Iris pigment epithelial cell (primary cell): Measurements from ENCODE around the gene CMKLR1.

Experiments used
- DNase-seq: peaks from one replicate; pipeline ENCODE4 v3.0.0-alpha.2; 2011; ENCODE audit warnings: low read depth

The CMKLR1 gene

GRCh38 chr12:108315486-108316105 is 23.5 kb downstream of the CMKLR1 start:
- no peak for DNase-seq

DNA sequence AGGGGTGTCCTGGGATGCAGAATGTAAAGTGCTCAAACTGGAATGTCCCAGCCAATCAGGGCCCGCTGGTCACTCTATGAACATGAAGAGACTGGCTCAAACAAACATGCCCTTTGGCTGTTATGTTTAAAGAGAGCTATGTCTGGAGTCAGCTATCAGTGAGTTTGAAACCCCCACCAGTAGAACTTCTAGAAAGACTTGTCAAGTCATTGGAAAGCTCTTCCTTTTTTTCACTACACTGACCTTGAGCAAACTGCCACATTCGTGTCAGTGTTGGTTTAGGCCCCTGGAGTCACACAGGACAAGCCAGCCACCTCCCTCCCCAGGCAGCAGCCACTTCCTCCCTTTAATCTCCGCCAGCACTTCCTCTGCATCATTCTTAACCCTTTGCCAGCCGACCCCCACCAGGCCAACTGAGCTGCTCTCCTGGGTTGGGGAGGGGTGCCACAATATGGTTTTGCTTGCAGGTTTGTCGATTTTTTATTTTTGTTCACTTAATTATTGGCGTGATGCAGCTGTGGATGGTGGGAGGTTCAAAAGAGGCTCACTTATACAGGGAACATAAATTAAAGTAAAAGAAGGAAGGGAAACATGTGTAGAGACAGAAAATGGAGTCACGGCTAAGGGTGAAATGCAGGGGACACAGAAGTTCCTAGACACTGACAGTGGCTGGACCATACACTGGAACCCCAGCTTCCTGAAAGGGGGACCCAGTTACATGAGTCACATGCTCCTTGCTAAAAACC is 25.3 kb downstream of the CMKLR1 start:
- DNase-seq, result no peak

DNA sequence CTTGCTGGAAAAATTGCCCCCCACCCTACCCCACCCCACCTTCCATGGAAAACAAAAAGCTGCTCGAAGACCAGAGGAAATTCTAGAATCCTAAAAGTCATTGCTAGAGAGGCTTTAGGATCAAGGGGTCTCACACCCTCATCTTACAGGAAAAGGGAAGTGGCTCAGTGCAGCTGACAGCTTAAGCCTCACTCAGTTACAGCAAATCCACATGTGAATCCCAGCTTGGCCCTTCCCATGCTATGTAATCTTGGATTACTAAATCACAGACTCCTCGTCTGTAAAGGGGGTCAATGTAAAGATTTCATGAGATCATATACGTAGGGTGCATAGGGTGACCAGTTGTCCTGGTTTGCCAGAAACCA is 25.9 kb downstream of the CMKLR1 start:
- DNase-seq, result no peak

DNA sequence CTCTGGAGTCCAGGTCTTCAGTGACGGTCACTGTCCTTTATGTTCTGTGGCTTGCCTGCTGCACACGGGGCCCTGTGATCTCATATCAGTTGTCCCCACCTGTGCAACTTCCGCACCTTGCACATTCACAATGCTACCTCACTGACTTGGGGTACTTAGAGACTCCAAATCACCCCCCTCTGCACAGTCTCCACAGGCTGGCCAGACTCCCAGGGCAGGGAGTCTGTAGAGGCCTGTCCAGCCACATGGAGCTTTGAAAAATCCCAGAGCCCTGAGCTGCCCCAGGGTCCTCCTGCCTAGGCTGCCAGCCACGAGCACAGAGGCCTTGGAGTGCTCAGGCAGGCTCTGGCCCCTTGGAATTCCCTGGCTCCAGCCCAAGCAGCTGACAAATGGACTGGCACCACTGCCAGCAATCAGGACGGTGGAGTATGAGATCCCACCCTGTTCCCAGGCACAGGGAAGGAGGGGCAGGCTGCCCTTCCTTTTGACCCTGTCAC is 26.4 kb downstream of the CMKLR1 start:
- DNase-seq, result no peak

- no peak for DNase-seq
Measured at GRCh38 chr12:108312073-108312659, 26.9 kb downstream of the CMKLR1 start.

GRCh38 chr12:108311605-108312004 is 27.5 kb downstream of the CMKLR1 start:
- no peak for DNase-seq

DNA sequence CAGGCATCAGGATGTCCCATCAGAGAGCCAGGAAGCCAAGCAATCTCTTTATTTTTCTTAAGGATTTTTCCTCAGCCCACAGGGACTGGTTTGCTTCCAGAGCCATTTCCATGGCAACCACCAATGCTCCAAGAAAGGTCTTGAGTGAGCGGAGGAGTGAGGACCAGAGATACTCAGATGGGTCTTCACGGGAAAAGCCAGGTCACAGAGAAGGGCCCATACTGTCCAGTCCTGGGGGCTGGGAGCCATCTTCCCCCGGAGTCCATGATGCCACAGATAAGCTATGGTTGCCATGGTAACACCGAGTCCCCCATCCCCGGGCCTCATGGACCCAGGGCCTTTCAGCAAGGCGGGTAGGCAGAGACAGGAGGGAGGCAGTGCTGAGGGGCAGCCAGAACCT is 28.6 kb downstream of the CMKLR1 start:
- DNase-seq, result no peak

- no peak for DNase-seq
Measured at GRCh38 chr12:108309674-108310312, 29.3 kb downstream of the CMKLR1 start.

- no peak for DNase-seq
Measured at GRCh38 chr12:108308395-108309085, 30.6 kb downstream of the CMKLR1 start.

DNA sequence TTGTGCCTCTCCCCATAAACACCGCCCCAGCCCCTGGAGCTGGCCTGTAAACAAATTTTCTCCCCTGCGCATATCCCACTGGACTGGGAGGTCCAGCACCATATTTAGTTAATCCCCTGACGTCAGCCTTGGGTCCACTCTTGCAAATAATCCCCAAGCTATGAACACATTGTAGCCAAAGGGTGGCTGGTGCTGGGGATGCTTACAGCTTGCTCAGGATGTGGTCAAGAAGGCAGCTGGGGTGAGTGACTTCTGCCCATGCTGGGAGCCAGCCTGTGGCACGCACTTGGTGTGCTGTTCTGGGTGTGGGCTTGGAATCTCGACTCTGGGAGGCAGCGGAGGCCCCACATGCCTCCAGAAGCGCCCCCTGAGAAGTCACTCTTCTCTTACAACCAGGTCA is 32.1 kb downstream of the CMKLR1 start:
- DNase-seq, result peak; percentile 26

GRCh38 chr12:108306506-108306905 is 32.6 kb downstream of the CMKLR1 start:
- DNase-seq, result no peak

DNA sequence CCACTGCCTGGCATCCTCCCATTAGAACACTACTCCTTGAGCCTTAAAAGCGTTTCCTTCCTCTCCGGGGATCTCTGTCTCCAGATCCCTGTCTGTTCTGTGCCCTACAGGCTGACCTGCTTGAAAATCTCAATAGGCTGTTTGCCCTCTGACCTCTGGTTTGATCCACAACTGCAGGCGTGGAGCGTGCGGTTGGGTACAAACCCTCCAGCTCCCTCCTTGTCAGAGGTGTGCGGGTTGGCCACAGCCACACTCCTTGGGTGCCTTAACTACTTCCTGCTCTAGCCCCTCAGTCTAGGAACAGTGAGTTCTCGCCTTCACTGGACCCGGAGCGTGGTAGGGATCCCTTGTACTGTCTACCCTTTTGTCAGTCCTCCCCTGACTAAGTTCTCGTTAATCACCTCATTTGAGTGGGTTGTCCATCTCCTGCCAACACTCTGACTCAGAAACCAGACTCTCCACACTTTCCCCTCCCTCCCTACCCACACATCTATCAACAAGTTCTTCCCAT is 33.1 kb downstream of the CMKLR1 start:
- DNase-seq, result peak; percentile 60

GRCh38 chr12:108305520-108305919 is 33.6 kb downstream of the CMKLR1 start:
- DNase-seq, result peak; percentile 71

GRCh38 chr12:108304633-108305032 is 34.5 kb downstream of the CMKLR1 start:
- no peak for DNase-seq

GRCh38 chr12:108303703-108304102 is 35.4 kb downstream of the CMKLR1 start:
- no peak for DNase-seq

DNA sequence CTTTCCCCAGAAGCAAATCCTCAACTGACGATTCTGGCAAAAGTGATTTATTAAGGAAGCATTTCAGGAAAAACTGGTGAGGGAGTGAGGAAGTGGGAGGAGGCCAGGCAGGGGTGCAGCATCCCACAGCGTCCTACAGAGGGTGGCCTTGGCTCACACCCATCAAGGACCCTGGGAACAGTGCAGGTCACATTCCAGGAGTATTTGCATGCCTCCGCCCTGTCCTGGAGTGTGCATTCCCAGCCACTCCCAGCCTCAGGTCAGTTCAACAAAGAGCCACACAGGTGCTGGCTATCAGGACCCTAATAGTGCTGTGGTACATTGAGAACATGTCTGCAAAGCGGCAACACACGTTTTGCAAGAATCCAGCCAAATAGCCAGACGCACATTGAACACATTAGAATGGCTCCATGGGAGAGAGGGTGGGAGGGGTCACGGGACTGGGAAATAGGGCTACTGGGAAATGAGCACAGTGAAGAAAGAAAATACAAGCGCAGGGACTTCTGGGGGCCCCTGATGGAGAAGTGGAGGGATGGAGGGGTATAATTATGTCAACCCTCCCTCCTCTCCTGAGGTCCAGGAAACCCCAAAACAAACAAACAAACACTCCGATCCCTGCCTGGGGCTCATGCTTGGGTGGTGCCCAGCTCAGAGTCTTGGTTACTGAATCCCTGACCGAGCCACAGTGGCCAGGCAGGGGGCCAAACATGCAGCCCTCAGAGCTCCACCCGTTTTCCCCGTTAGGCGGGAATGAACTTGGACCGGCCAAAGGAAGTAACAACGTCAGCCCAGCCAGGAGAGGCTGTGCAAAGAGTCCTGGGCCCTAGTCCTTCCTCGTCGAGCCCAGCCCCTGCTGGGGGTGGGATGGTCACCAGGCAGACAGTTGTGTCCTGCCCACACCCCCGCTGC is 36.5 kb downstream of the CMKLR1 start:
- DNase-seq, result no peak

DNA sequence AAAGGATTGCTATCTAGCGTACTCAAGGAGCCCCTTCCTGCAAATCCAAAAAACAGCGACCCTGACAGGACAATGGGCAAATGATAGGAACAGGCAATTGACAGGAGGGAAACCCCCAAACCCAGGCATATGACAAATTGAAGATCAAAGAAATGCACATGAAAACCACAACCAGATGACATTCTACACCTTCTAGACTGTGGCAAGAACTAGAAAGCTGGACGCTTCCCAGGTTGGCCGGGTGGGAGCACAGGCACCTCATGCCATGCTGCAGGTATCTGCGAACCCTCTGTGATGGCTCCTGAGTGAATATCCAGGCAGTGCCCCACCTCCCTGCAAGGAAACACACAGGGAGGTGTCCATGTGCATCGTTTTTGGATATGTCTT is 37.1 kb downstream of the CMKLR1 start:
- no peak for DNase-seq

- no peak for DNase-seq
Measured at GRCh38 chr12:108301346-108301745, 37.8 kb downstream of the CMKLR1 start.

DNA sequence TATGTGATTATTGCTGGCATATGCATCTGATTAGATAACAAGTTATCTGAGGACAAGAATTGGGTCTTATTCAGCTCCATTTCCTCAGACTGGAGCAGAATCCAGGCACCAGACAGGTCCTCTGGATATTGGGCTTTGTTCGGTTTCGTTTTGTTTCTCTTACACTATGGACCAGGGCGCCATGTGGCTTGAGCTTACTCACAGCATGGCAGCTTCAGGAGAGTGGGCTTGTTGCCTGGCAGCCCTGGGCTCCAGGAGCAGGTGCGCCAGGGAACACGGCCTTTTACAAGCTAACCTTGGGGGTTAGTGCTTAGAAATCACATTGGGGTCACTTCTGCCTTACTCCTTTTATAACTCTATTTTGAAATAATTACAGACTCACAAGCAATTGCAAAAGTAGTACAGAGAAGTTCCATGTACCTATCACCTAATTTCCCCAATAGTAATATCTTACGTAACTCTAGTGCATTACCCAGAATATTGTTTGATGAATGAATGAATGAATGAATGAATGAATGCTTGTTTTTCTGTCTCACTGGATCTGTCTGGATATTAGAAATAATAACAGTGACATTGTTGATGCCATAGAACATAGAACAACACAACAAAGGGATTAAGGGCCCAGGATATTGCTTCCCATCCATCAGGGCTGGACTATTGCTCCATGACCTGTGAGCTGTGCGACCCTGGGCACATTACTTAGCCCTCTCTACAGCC is 39.0 kb downstream of the CMKLR1 start:
- no peak for DNase-seq

DNA sequence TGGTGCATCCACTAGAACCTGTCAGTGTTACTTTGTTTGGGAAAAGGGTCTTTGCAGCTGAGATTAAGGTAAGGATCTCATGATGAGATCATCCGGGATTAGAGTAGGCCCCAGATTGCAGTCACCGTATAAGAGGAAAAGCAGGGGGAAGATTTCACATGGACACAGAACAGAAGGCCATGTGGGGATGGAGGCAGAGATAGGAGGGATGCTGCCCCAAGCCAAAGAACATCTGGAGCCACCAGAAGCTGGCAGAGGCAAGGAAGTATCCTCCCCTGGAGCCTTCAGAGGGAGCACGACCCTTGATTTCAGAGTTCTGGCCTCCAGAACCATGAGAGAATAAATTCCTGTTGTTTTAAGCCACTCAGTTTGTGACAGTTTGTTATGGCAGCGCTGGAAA is 39.6 kb downstream of the CMKLR1 start:
- no peak for DNase-seq
